HG03095 (cell line): ENCODE measurements around the gene ABCC3.

Experiments
- ATAC-seq: cut with Tn5 transposase; IDR thresholded peaks from one replicate; pipeline ENCODE4 v1.9.1; 2021; ENCODE audit warnings: moderate library complexity; ENCODE audit not compliant: unreplicated experiment

The ABCC3 gene

DNA sequence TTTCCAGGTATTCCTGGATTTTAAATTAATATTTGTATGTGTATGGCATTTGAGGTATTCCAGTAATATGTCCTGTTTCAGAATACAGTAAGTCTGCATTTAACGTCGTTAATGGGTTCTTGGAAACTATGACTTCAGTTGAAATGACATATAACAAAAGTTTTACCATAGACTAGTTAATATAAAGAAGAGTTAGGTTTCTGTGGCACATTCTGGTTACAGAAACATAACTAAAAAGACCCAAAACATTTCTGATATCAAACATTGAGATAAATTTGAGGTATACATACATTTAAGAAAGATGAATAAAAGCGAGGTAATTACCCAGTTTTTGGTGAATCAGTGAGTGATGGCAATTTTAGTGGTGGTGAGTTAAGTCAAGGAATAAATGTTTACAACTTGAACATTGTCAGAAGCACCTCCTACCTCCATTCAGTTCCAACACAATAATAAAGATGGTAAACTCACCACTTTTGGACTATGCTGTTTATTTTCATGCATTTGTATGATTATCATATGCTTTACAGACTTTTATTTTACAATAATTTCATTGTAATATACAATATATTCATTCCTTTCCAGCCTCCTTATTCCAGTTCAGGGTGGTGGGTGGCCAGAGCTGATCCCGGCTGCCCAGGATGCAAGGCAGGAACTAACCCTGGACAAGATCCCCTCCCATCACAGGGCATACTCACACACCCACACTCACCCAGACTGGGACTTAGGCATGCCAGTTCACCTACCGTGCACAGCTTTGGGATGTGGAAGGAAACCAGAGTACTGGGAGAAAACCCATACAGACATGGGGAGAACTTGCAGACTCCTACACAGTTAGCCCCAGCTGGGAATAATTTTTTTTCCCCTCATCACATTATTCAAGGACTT is 94.4 kb downstream of the ABCC3 start:
- no peak for ATAC-seq

DNA sequence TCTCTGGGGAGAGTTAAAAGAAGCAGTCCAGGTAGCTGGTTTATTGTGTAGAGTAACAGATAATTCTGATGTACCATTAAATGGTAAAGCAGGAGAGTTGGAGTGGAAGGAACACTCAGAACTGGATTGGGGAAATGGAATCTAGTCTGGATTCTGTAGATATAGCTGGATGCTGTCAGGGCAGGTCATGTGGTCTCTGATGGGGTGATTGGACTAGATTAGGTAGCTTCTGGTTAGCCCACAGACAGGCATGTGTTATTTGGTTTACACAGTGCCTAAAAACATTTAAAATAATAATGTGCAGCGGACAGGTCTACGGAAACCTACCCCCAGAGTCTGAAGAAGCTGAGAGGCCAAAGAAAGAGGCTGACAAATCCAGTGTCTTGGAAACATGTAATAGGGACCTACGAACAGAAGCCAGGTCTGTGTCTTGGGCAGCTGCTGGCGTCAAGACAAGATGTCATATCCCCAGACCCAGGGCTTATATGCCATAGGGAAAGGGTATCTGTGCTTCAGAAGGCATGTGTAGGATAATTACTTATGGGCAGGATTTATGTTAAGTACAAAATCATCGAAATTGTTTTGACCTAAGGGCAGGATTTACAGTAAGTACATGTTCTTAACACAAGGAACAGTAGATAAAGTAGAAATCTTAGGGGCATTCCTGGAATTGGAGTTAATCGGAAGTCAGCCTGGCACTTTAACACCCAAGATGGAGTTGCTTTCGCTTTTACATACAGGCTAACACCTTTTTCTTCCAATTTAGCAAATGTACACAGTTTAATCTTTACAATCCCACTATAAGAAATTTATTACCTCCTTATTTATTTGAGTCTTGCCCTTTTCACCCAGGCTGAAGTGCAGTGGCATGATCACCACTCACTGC is 97.1 kb downstream of the ABCC3 start:
- no peak for ATAC-seq

DNA sequence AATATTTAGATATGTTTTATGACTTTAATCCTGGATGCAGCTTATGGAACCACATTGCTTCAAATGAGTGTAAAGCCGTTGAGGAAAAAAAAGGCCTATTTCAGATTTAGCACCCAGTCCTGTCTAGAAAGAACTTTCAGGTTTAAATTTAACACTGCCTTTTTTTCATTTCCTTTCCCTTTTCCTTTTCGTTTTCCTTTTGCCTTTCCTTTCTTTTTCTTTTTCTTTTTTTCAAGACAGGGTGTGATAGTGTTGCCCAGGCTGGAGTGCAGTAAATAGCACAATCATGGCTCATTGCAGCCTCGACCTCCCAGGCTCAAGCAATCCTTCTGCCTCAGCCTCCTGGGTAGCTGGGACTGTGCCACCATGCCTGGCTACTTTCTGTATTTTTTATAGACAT is 100.6 kb downstream of the ABCC3 start:
- no peak for ATAC-seq

DNA sequence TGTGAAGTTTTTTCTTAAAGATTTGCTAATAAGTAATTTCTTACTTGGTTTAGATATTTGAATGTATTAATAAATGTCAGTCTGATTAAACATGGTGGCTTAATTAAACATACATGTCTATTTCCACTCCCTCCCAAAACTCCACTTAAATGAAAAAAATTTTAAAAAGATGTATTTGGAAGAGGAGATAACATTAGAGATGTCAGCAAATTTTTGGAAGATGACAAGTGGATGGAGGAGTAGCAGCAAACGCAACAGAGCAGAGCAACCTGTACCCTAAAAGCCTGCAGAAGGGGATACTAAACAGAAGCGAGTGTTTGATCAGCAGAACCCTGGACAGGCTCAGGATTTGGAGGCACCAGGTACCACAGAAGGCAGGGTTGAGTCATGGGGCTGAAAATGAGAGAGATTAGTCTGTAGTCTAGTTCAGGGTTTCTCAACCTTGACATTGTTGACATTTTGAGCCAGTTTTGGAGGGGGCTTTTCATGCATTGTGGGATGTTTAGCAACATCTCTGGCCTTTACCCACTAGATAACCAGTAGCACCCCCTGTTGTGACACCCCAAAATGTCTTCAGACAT is 102.5 kb downstream of the ABCC3 start:
- ATAC-seq, result no peak

DNA sequence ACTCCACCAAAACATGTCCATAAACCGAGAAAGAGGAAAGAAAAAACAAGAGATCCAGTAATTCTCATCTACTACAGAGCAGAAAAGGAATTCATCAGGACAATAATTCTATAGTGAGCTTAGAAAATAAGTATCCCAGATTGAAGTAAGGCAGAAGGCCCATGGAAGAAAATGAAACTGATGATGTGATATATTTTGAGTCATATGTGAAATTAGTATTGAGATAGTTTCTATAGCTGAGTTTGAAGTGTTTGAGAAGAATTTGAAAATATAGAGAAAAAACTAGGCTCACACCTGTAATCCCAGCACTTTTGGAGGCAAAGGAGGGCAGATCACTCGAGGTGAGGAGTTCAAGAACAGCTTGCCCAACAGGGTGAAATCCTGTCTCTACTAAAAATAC is 104.4 kb downstream of the ABCC3 start:
- no peak for ATAC-seq
